Measurements from ENCODE around the gene HSD17B13.

DNA sequence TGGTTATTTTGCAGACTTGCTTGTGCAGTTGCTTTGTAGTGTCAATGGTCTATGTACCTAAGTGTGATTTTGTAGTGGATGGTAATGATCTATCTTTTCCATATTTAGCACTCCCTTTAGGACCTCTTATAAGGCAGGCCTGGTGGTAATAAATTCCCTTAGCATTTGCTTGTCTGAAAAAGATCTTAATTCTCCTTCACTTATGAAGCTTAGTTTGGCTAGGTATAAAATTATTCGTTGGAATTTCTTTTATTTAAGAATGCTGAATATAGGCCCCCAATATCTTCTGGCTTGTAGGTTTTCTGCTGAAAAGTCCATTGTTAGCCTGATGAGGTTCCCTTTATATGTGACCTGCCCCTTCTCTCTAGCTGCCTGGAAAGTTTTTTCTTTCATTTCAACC, 10.6 kb upstream of the HSD17B13 start:
- no peak for TF ChIP-seq POLR2A (IDR thresholded peaks at IDR 0.05; ENCODE audit: low read depth)
- no peak for TF ChIP-seq POLR2AphosphoS5 (IDR thresholded peaks at IDR 0.05)
- TF ChIP-seq, protein P1, sequence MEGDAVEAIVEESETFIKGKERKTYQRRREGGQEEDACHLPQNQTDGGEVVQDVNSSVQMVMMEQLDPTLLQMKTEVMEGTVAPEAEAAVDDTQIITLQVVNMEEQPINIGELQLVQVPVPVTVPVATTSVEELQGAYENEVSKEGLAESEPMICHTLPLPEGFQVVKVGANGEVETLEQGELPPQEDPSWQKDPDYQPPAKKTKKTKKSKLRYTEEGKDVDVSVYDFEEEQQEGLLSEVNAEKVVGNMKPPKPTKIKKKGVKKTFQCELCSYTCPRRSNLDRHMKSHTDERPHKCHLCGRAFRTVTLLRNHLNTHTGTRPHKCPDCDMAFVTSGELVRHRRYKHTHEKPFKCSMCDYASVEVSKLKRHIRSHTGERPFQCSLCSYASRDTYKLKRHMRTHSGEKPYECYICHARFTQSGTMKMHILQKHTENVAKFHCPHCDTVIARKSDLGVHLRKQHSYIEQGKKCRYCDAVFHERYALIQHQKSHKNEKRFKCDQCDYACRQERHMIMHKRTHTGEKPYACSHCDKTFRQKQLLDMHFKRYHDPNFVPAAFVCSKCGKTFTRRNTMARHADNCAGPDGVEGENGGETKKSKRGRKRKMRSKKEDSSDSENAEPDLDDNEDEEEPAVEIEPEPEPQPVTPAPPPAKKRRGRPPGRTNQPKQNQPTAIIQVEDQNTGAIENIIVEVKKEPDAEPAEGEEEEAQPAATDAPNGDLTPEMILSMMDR (IDR thresholded peaks at IDR 0.05), result no peak

All from esophagus muscularis mucosa (tissue), 3 donors.